Mesenchymal stem cell (in vitro differentiated cells and primary cell): Measurements from ENCODE around the gene HDAC11.

Experiments used
- DNase-seq: peaks from one replicate; pipeline ENCODE4 v3.0.0-alpha.2; 2013
- H2AFZ ChIP-seq: one replicate; pipeline ENCODE4 v1.6.1; 2013; ENCODE audit warnings: low read depth, mild to moderate bottlenecking, control low read depth, inconsistent platforms, low read length, moderate library complexity
- H2AK5ac ChIP-seq: 2 replicates; pipeline ENCODE4 v1.6.1; 2013; ENCODE audit warnings: low read length, moderate library complexity, mild to moderate bottlenecking, inconsistent platforms; ENCODE audit not compliant: severe bottlenecking
- H2BK120ac ChIP-seq: one replicate; pipeline ENCODE4 v1.6.1; 2013; ENCODE audit warnings: low read depth, mild to moderate bottlenecking, inconsistent platforms, low read length, moderate library complexity
- H2BK12ac ChIP-seq, 2 experiments: one replicate each; pipeline ENCODE4 v1.6.1; 2013; ENCODE audit warnings: inconsistent platforms in 2 of 2, low read length in 2 of 2, mild to moderate bottlenecking in 2 of 2, moderate library complexity in 2 of 2, control low read depth in 1 of 2
- H2BK15ac ChIP-seq: one replicate; pipeline ENCODE4 v1.6.1; 2013; ENCODE audit warnings: mild to moderate bottlenecking, low read depth, inconsistent platforms; ENCODE audit not compliant: poor library complexity, severe bottlenecking
- H2BK5ac ChIP-seq: 2 replicates; pipeline ENCODE4 v1.6.1; 2013; ENCODE audit warnings: low read depth, mild to moderate bottlenecking, low read length, control low read depth, inconsistent platforms; ENCODE audit not compliant: poor library complexity, severe bottlenecking
- H3K14ac ChIP-seq, 2 experiments: one replicate each; pipeline ENCODE4 v1.6.1; 2013; ENCODE audit warnings: inconsistent platforms in 2 of 2, low read length in 2 of 2, control low read depth in 1 of 2, mild to moderate bottlenecking in 1 of 2, moderate library complexity in 1 of 2
- H3K18ac ChIP-seq, 2 experiments: one replicate each; pipeline ENCODE4 v1.6.1; 2013; ENCODE audit warnings: inconsistent platforms in 2 of 2, low read length in 2 of 2, control low read depth in 1 of 2, low read depth in 1 of 2, mild to moderate bottlenecking in 1 of 2
- H3K23ac ChIP-seq, 2 experiments: one replicate each; pipeline ENCODE4 v1.6.1; 2013; ENCODE audit warnings: inconsistent platforms in 2 of 2, low read length in 2 of 2, mild to moderate bottlenecking in 2 of 2, moderate library complexity in 2 of 2, control low read depth in 1 of 2
- H3K27ac ChIP-seq: 2 replicates; pipeline ENCODE4 v1.5.1; 2013; ENCODE audit warnings: mild to moderate bottlenecking, moderate library complexity, low read length, control low read depth, inconsistent platforms; ENCODE audit not compliant: poor library complexity, severe bottlenecking
- H3K27me3 ChIP-seq, 2 experiments: 2 replicates each; pipeline versions ENCODE4 v1.6.1 to v1.7.0; 2013; ENCODE audit warnings: low read length in 2 of 2, mild to moderate bottlenecking in 2 of 2, moderate library complexity in 2 of 2, control low read depth in 1 of 2, inconsistent platforms in 1 of 2; ENCODE audit not compliant: control insufficient read depth in 1 of 2, insufficient read depth in 1 of 2
- H3K36me3 ChIP-seq, 2 experiments: 2 replicates each; pipeline versions ENCODE4 v1.6.1 to v1.7.0; 2013; ENCODE audit warnings: low read length in 2 of 2, control low read depth in 1 of 2, inconsistent platforms in 1 of 2, low read depth in 1 of 2, mild to moderate bottlenecking in 1 of 2; ENCODE audit not compliant: insufficient read depth in 2 of 2, control insufficient read depth in 1 of 2
- H3K4ac ChIP-seq, 2 experiments: one replicate each; pipeline ENCODE4 v1.6.1; 2013; ENCODE audit warnings: inconsistent platforms in 2 of 2, low read length in 2 of 2, mild to moderate bottlenecking in 2 of 2, moderate library complexity in 2 of 2, control low read depth in 1 of 2, low read depth in 1 of 2
- H3K4me1 ChIP-seq: 2 replicates; pipeline ENCODE4 v1.6.1; 2013; ENCODE audit warnings: low read depth, low read length, control low read depth; ENCODE audit not compliant: control insufficient read depth, insufficient read depth
- H3K4me2 ChIP-seq: 2 replicates; pipeline ENCODE4 v1.6.1; 2013; ENCODE audit warnings: low read length, mild to moderate bottlenecking, inconsistent platforms; ENCODE audit not compliant: poor library complexity, severe bottlenecking
- H3K4me3 ChIP-seq, 2 experiments: 2 replicates each; pipeline versions ENCODE4 v1.5.1 to v1.7.0; 2013; ENCODE audit warnings: low read length in 2 of 2, mild to moderate bottlenecking in 2 of 2, control low read depth in 1 of 2, low read depth in 1 of 2; ENCODE audit not compliant: insufficient read depth in 1 of 2
- H3K79me1 ChIP-seq: replicated peaks from 2 replicates; pipeline ENCODE4 v1.6.1; 2013; ENCODE audit warnings: mild to moderate bottlenecking, control low read depth, low read length, inconsistent platforms; ENCODE audit not compliant: poor library complexity, severe bottlenecking
- H3K9ac ChIP-seq: 2 replicates; pipeline ENCODE4 v1.7.0; 2013; ENCODE audit warnings: mild to moderate bottlenecking, low read length, moderate library complexity
- H3K9me3 ChIP-seq: 2 replicates; pipeline ENCODE4 v1.7.0; 2013; ENCODE audit warnings: mild to moderate bottlenecking, low read length; ENCODE audit not compliant: control insufficient read depth
- H4K8ac ChIP-seq: one replicate; pipeline ENCODE4 v1.6.1; 2013; ENCODE audit warnings: inconsistent platforms, mild to moderate bottlenecking, low read length, moderate library complexity
- H4K91ac ChIP-seq: one replicate; pipeline ENCODE4 v1.6.1; 2013; ENCODE audit warnings: mild to moderate bottlenecking, low read length, inconsistent platforms
- WGBS: methylation state at CpG from one replicate; pipeline ENCODE4 v1.1.7; 2013; ENCODE audit warnings: mixed read lengths; 5-methylcytosine and 5-hydroxymethylcytosine counted together

Gene HDAC11

GRCh38 chr3:13501521-13501920 is 21.4 kb downstream of the HDAC11 start:
- no peak overlapping the region for H4K8ac ChIP-seq
- no peaks in the 10 kb centered on the region for H3K9me3 ChIP-seq
- no peak overlapping the region for H2BK120ac ChIP-seq
- no peak overlapping the region for H3K4me3 ChIP-seq
- no peak overlapping the region for H3K23ac ChIP-seq
- no peak overlapping the region for H3K9ac ChIP-seq
- H3K27ac ChIP-seq: no peak overlapping the region
- no peak for DNase-seq
- H3K14ac ChIP-seq: no peak overlapping the region
- H3K36me3 ChIP-seq: peaks cover 3 to 21% of the 10 kb centered on the region in 2 experiments
- H3K18ac ChIP-seq: no peak overlapping the region
- no peak overlapping the region for H2AFZ ChIP-seq
- H3K4me2 ChIP-seq: no peak overlapping the region
- WGBS: 91% methylated on average over 4 of the region's 4 CpGs
- H2BK15ac ChIP-seq: no peak overlapping the region
- peaks cover 22% of the 10 kb centered on the region for H3K4me1 ChIP-seq
- H2BK5ac ChIP-seq: no peak overlapping the region
- no peak overlapping the region for H4K91ac ChIP-seq
- H2AK5ac ChIP-seq: no peak overlapping the region
- H3K4ac ChIP-seq: no peak overlapping the region
- H3K27me3 ChIP-seq: no peaks in the 10 kb centered on the region
- no peaks in the 10 kb centered on the region for H3K79me1 ChIP-seq
- H2BK12ac ChIP-seq: no peak overlapping the region

DNA sequence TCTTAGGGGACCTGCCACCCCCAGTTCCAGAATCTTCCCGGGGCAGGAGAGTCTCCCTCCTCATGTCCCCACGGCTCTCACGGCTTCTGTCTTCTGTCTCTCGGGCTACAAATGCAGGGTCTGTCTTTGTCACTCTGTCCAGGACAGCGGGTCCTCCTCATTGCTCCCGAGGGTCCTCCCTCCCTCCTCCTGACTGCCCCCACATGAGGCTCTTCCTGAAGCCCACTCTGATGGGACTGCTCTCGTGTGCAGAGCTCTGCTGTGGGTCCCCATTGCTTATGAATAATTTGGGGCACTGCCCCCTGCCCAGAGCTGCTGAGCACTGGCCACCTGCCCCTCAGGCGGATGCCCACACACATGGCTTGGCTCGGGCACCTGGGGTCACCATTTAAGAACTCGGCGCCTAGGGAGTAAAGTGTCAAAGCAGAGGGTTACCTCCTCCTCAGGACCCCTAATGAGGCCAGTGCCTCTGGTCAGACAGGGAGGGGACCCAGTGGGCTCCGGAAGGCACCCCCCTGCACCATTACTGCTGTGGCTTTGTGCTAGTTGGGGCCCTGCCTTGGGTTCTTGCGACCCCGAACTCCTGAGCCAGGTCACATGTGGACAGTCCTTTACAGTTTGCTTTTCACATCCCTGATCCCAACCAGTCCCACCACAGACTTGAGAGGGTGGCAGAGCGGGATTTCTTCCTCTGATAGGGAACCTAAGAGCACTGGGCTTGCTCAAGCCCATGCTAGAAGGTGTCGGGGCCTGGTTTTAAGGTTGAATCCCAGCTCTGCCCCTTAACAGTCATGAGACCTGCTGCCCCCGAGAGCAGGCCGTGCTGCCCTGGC is 22.1 kb downstream of the HDAC11 start:
- H2BK12ac ChIP-seq: no peak overlapping the region
- H3K27me3 ChIP-seq: no peaks in the 10 kb centered on the region
- no peak overlapping the region for H3K4me3 ChIP-seq
- no peak overlapping the region for H4K91ac ChIP-seq
- no peak overlapping the region for H3K4me2 ChIP-seq
- H2BK120ac ChIP-seq: no peak overlapping the region
- H4K8ac ChIP-seq: no peak overlapping the region
- no peak overlapping the region for H3K9ac ChIP-seq
- peaks cover 22% of the 10 kb centered on the region for H3K4me1 ChIP-seq
- H3K18ac ChIP-seq: no peak overlapping the region
- no peak overlapping the region for H3K14ac ChIP-seq
- no peak overlapping the region for H2BK15ac ChIP-seq
- H3K36me3 ChIP-seq: peaks cover 3 to 21% of the 10 kb centered on the region in 2 experiments
- no peak overlapping the region for H2AK5ac ChIP-seq
- DNase-seq: no peak
- H3K4ac ChIP-seq: no peak overlapping the region
- 91% methylated on average over 18 of the region's 18 CpGs for WGBS
- no peaks in the 10 kb centered on the region for H3K79me1 ChIP-seq
- H2BK5ac ChIP-seq: no peak overlapping the region
- no peaks in the 10 kb centered on the region for H3K9me3 ChIP-seq
- H3K23ac ChIP-seq: no peak overlapping the region
- H2AFZ ChIP-seq: no peak overlapping the region
- no peak overlapping the region for H3K27ac ChIP-seq

GRCh38 chr3:13502791-13503060 is 22.6 kb downstream of the HDAC11 start:
- no peak overlapping the region for H2BK5ac ChIP-seq
- no peak overlapping the region for H2AK5ac ChIP-seq
- no peak overlapping the region for H3K14ac ChIP-seq
- H3K4me3 ChIP-seq: no peak overlapping the region
- no peak overlapping the region for H4K8ac ChIP-seq
- no peak overlapping the region for H3K9ac ChIP-seq
- no peak overlapping the region for H4K91ac ChIP-seq
- peaks cover 3 to 21% of the 10 kb centered on the region in 2 experiments for H3K36me3 ChIP-seq
- H2BK120ac ChIP-seq: no peak overlapping the region
- peaks cover 27% of the 10 kb centered on the region for H3K4me1 ChIP-seq
- H3K18ac ChIP-seq: no peak overlapping the region
- no peak overlapping the region for H3K27ac ChIP-seq
- H3K79me1 ChIP-seq: no peaks in the 10 kb centered on the region
- no peaks in the 10 kb centered on the region for H3K27me3 ChIP-seq
- H2BK12ac ChIP-seq: no peak overlapping the region
- no peak overlapping the region for H3K4ac ChIP-seq
- H2BK15ac ChIP-seq: no peak overlapping the region
- no peak for DNase-seq
- no peaks in the 10 kb centered on the region for H3K9me3 ChIP-seq
- no peak overlapping the region for H3K23ac ChIP-seq
- WGBS: 98% methylated on average over 8 of the region's 8 CpGs
- H3K4me2 ChIP-seq: no peak overlapping the region
- no peak overlapping the region for H2AFZ ChIP-seq

GRCh38 chr3:13504161-13504831 is 24.2 kb downstream of the HDAC11 start:
- H4K91ac ChIP-seq: peak overlapping the region; percentile 21
- no peak overlapping the region for H2AK5ac ChIP-seq
- H2AFZ ChIP-seq: no peak overlapping the region
- no peak for DNase-seq
- peaks cover 3 to 17% of the 10 kb centered on the region in 2 experiments for H3K36me3 ChIP-seq
- no peak overlapping the region for H2BK120ac ChIP-seq
- peak overlapping the region in 1 of 2 experiments; percentile 41 for H3K14ac ChIP-seq
- H3K9me3 ChIP-seq: no peaks in the 10 kb centered on the region
- H3K9ac ChIP-seq: no peak overlapping the region
- H2BK12ac ChIP-seq: no peak overlapping the region
- H3K4me1 ChIP-seq: peaks cover 32% of the 10 kb centered on the region
- WGBS: 88% methylated on average over 23 of the region's 23 CpGs
- no peak overlapping the region for H3K18ac ChIP-seq
- no peak overlapping the region for H3K4me3 ChIP-seq
- H4K8ac ChIP-seq: no peak overlapping the region
- no peak overlapping the region for H3K23ac ChIP-seq
- H3K27me3 ChIP-seq: no peaks in the 10 kb centered on the region
- no peak overlapping the region for H3K4ac ChIP-seq
- H2BK15ac ChIP-seq: no peak overlapping the region
- H2BK5ac ChIP-seq: no peak overlapping the region
- H3K27ac ChIP-seq: peak overlapping the region; percentile 11
- no peak overlapping the region for H3K4me2 ChIP-seq
- H3K79me1 ChIP-seq: no peaks in the 10 kb centered on the region
